ENCODE results near the gene PHF1. TPM values are rescaled to one million over a fixed set of nuclear protein-coding genes. Genes with fewer than 3 reads are reported as not detected.
"Not testable (repeated sequence)": the region's sequence is repeated elsewhere in the genome, so short reads cannot be mapped to it uniquely, and the experiment has no call there.

Gene PHF1
- total RNA-seq (100 to 1,000 TPM; 213 to 223 TPM), polyA plus RNA-seq (10 to 100 TPM; 44.3 to 71.4 (median 45.3) TPM), total RNA-seq (42.9 to 498 (median 187) reads per million in 6 experiments)

DNA sequence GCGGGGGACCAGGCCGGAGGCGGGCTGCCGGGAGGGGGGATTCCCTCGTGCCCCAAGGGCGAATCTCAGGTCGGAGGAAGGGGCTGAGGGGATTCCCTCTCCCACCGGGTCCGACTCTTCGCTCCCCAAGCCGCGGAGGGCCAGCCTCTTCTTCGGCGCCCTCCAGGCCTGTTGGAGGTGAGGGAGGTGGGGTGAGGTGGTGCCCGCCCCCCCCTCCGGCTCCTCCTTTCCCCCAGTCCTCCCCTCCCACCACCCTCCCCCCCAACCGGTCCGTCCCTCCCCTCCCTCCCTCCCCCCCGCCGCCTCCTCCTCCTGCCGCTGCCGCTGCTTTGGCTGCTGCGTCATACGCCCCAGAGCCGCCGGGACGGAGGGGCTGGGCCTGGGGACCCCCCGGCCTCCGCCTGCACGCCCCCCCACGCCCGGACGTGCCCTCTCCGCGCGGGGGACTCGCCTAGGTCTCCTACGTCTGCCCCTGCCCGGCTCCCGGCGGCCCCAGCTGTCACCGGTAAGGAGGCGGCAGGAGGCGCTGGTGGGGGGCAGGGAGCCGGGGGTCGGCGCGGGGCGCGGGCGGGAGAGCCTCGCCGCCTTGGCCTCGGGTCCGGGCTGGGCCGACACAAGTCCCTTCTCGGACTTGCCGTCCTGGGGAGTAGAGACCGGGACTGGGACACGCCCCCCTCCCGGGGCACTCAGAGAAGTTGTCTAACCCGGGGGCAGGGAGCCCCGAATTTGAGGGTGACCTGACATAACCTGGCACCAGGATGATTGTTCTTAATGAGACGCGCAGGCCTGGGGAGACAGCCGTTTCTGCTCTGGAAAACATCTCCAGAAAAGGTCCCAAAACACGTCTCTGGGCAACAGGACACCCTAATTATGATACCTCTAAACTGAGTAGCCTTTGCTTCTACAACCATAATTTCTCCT lies at the start of gene PHF1:
TSS of gene PHF1 (plus strand) at position 304 of the 921 bp plus-strand sequence. CDS start 1,250 bp downstream, outside the sequence.
- peak within 1 kb of the TSS; percentile 80 to 99 (median 98) for H3K27ac Mint-ChIP-seq
- DNase-seq (peak in 6 of 10 donors; percentile 69 to 91 (median 86)), ATAC-seq (peak; percentile 62 to 66)
- H3K4me3 Mint-ChIP-seq: peak within 1 kb of the TSS; percentile 84 to 96 (median 90)
- peaks cover 26 to 61% (median 50%) of the 10 kb centered on the region in 4 donors for H3K4me1 Mint-ChIP-seq
- H3K27me3 Mint-ChIP-seq: no peaks in the 10 kb centered on the region
- peaks cover 0 to 41% (median 10%) of the 10 kb centered on the region in 3 donors for H3K36me3 Mint-ChIP-seq
- POLR2A ChIA-PET: interaction anchor here (0.6 to 5.2 kb wide), 17 partner anchors 8 to 725 kb away, joined by 3 to 49 read pairs (median 5); partner anchors contain the start of genes B3GALT4, CUTA, RPS18 and SYNGAP1
- H3K9me3 Mint-ChIP-seq: no peaks in the 10 kb centered on the region

DNA sequence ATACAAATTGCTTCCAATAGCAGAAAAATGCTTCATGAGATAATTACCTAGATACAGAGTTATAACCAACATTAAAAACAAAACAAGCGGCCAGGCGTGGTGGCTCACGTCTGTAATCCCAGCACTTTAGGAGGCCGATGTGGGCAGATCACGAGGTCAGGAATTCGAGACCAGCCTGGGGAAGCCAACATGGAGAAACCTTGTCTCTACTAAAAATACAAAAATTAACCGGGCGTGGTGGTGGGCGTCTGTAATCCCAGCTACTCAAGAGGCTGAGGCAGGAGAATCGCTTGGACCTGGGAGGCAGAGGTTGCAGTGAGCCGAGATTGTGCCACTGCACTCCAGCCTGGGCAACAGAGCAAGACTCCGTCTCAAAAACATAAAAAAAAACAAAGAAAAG lies 47.3 kb upstream of the PHF1 start:
- H3K4me1 Mint-ChIP-seq, H3K9me3 Mint-ChIP-seq: not testable (repeated sequence)
- POLR2A ChIA-PET: interaction anchor here (0.6 kb wide), 1 partner anchor 20 kb away, joined by 3 read pairs; no protein-coding TSS in a partner anchor

DNA sequence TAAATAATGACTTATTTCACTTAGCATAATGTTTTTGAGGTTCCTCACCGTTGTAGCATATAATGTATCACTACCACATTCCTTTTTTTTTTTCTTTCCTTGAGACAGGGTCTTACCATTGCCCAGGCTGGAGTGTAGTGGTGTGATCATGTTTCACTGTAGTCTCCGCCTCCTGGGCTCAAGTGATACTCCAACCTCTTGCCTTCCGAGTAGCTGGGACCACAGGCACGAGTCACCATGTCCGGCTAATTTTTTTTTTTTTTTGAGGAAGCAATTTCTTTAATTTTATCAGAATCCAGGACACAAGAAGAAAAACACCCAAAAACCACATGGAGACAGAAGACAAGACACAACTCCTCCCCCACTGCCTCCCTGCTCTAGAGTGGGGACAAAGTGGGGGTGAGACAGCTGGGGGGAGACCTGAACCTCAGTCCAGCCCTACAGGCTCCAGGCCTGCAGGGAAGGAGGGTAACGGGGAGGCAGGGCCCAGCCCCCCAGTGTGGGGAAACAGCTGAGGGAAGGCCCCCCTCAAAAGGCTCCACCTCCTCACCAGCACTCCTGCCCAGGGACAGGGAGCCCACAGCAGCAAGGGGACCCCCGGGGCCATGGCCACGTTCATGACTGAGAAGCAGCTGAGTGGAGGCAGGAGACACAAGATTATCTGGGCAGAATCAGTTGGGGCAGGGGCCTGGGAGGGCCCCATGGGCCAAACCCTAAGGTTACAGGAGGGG lies 46.2 kb upstream of the PHF1 start:
- H3K27ac Mint-ChIP-seq, DNase-seq, H3K9me3 Mint-ChIP-seq, ATAC-seq, H3K36me3 Mint-ChIP-seq, H3K27me3 Mint-ChIP-seq, H3K4me3 Mint-ChIP-seq, H3K4me1 Mint-ChIP-seq: not testable (repeated sequence)
- POLR2A ChIA-PET: interaction anchor here (0.6 to 0.7 kb wide), 2 partner anchors 10 to 57 kb away, joined by 3 to 5 read pairs; no protein-coding TSS in a partner anchor

More for the DNA sequence above, 47.3 kb upstream of the PHF1 start:
- H3K4me3 Mint-ChIP-seq, H3K27me3 Mint-ChIP-seq, H3K36me3 Mint-ChIP-seq, DNase-seq, ATAC-seq: not testable (repeated sequence)
- peak overlapping the region in 1 of 10 donors; percentile 19 for H3K27ac Mint-ChIP-seq

DNA sequence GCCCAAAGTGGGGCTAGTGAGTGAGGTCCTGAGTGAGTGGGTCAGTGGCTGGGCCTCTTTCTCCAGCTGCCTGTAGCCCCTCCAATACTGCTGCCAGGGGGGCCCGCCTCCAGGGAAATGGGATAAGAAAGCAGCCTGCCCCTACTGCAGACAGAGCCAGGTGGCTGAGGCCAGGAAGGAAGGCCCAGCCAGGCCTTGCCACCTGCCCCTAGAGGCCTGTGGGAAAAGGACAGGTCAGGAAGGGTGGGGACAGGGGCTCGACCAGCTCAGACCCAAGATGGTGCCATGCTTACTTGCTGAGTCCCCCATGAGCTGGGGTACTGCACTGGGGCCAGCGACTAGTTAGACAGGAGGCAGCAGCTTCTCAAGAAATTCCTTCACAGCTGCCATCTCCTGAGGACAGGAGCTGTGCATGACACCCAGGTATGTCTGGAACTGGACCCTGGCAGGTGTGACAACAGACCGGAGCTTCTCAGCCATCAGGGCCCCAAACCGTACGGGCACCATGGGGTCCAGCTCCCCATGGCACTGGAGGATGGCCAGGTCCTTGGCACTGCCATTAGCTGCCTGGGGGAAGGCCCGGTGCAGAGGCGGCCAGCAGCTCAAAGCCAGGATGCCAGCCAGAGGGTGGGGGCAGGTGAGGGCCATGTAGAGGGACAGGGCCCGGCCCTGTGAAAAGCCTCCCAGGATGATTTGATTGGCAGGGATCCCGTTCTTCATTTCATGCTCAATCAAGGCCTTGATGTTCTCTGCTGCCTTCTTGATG lies 45.4 kb upstream of the PHF1 start:
- H3K4me3 Mint-ChIP-seq, ATAC-seq, DNase-seq, H3K4me1 Mint-ChIP-seq, H3K27ac Mint-ChIP-seq, H3K36me3 Mint-ChIP-seq, H3K27me3 Mint-ChIP-seq, H3K9me3 Mint-ChIP-seq, POLR2A ChIA-PET: not testable (repeated sequence)

DNA sequence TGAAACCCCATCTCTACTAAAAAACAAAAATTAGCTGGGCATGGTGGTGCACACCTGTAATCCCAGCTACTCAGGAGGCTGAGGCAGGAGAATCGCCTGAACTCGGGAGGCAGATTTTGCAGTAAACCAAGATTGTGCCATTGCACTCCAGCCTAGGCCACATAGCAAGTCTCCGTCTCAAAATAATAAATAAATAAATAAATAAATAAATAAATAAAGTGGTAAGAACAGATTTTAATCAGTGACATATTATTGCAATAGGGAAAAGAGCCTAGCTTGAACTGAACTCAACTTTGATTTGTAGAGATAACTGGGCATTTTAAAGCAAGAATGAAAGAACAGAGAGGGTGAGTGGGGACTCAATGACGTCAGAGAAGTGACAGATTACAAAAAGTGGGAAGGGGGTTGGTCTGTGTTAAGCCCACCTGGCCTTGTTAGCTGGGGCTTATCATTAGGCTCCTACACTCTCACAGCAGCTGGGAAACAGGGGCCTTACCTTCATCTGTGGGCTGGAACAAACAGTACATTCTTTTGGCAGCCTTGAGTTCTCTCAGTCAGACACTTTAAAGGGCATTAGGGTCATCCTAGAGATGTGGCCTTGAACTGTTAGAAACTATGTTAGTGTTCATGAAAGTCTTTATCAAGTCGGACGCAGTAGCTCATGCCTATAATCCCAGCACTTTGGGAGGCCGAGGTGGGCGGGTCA lies 43.7 kb upstream of the PHF1 start:
- POLR2A ChIA-PET: interaction anchor here (0.6 to 0.8 kb wide), 3 partner anchors 9 to 195 kb away, joined by 3 to 5 read pairs (median 3); no protein-coding TSS in a partner anchor
- Mint-ChIP-seq H3K9me3 (no peaks in the 10 kb centered on the region), H3K27me3 (no peaks in the 10 kb centered on the region), H3K4me1 (peaks cover 0 to 1% (median 0%) of the 10 kb centered on the region in 4 donors), H3K4me3 (no peak overlapping the region), H3K36me3 (no peaks in the 10 kb centered on the region), H3K27ac (no peak overlapping the region)
- DNase-seq: no peak
- ATAC-seq: no peak

DNA sequence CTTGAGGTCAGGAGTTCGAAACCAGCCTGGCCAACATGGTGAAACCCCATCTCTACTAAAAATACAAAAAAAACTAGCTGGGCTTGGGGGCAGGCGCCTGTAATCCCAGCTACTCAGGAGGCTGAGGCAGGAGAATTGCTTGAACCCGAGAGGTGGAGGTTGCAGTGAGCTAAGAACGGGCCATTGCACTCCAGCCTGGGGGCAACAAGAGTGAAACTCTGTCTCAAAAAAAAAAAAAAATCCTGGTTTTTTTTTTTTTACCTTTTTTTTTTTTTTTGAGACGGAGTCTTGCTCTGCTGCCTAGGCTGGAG lies 43.1 kb upstream of the PHF1 start:
- not testable (repeated sequence) for H3K27ac Mint-ChIP-seq, DNase-seq, H3K4me1 Mint-ChIP-seq, H3K9me3 Mint-ChIP-seq, H3K4me3 Mint-ChIP-seq, ATAC-seq, H3K36me3 Mint-ChIP-seq, H3K27me3 Mint-ChIP-seq
- POLR2A ChIA-PET: interaction anchor here (0.7 kb wide), 1 partner anchor 8 kb away, joined by 3 read pairs; no protein-coding TSS in a partner anchor

DNA sequence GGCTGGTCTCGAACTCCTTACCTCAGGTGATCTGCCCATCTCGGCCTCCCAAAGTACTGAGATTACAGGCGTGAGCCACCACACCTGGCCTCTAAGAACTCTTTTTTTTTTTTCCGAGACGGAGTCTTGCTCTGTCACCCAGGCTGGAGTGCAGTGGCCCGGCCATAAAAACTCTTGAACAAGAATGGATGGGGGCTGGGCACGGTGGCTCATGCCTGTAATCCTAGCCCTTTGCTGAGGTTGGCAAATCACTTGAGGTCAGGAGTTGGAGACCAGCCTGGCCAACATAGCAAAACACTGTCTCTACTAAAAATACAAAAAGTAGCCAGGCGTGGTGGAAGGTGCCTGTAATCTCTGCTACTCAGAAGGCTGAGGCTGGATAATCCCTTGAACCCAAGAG lies 38.9 kb upstream of the PHF1 start:
- H3K4me1 Mint-ChIP-seq: peaks cover 3 to 22% (median 11%) of the 10 kb centered on the region in 4 donors
- DNase-seq, H3K27ac Mint-ChIP-seq, H3K4me3 Mint-ChIP-seq, H3K36me3 Mint-ChIP-seq, ATAC-seq, H3K9me3 Mint-ChIP-seq, POLR2A ChIA-PET, H3K27me3 Mint-ChIP-seq: not testable (repeated sequence)

DNA sequence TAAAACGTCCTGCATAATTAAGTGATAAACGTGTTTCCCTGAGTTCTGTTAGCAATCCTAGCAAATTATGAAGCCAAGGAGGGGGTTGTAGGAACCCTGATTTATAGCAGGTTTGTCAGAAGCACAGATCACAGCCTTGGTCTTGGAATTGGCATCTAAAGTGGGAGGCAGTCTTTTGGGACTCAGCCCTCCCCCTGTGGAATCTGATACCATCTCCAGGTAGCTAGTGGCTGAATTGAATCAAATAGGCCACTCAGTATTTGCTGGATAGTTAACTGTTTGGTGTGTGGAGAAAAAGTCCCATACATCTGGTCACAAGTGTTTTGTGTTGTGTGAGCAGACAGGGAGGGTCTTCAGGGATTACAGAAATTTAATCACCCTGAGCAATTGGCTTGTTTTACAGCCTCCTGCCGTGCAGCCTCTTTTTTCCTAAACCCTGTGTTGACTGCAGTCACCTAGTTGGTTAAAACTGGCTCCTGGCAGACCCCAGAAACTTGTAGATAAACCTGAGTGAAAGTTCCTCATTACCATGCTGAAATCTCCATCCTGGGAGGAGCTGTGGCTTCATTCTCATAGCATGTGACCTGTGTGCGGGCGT lies 38.2 kb upstream of the PHF1 start:
- H3K27me3 Mint-ChIP-seq: no peaks in the 10 kb centered on the region
- DNase-seq (no peak), ATAC-seq (no peak)
- peaks cover 3 to 22% (median 11%) of the 10 kb centered on the region in 4 donors for H3K4me1 Mint-ChIP-seq
- H3K27ac Mint-ChIP-seq: peak overlapping the region in 2 of 10 donors; percentile 43 to 44
- POLR2A ChIA-PET: no interaction called here
- H3K9me3 Mint-ChIP-seq: no peaks in the 10 kb centered on the region
- no peaks in the 10 kb centered on the region for H3K36me3 Mint-ChIP-seq
- H3K4me3 Mint-ChIP-seq: no peak overlapping the region

DNA sequence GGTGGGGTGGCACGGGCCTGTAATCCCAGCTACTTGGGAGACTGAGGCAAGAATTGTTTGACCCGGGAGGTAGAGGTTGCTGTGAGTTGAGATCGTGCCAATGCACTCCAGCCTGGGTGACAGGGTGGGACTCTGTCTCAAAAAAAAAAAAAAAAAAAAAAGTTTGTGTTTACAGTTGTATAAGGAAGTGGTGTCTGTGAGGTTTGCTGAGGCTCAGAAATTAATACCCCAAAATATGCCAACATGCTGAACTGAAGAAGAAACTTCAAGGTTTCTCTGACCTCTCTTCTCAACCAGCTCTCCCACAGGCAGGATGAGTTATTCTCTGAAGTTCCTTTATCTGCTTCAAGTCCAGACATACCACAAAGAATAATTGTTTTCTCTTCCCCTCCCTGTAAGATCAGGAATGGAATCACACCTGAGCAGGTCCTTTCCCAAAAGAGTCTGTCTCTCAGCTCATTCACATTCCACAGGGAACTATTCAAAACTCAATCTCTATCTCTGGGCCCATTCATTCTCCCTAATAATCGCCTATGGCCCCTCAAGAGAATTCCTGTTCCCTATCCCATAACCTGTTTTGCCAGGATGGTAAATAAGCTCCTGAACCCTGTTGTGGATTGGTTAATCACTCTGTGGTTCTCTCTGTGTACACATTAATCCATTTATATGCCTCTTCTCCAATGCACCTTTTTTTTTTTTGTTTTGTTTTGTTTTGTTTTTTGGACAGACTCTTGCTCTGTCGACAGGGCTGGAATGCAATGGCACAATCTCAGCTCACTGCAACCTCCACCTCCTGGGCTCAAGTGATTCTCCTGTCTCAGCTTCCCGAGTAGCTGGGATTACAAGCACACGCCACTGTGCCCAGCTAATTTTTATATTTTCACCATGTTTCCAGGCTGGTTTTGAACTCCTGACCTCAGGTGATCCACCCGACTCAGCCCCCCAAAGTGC lies 36.6 kb upstream of the PHF1 start:
- Mint-ChIP-seq H3K4me1 (peaks cover 3 to 22% (median 11%) of the 10 kb centered on the region in 4 donors), H3K4me3 (peak overlapping the region in 1 of 10 donors; percentile 52), H3K27me3 (no peaks in the 10 kb centered on the region), H3K9me3 (no peaks in the 10 kb centered on the region), H3K27ac (peak overlapping the region in 9 of 10 donors; percentile 15 to 80 (median 69)), H3K36me3 (no peaks in the 10 kb centered on the region)
- no peak for ATAC-seq
- peak in 1 of 10 donors; percentile 9 for DNase-seq
- POLR2A ChIA-PET: interaction anchor here (0.6 to 1.4 kb wide), 3 partner anchors 11 to 31 kb away, joined by 3 to 4 read pairs (median 3); no protein-coding TSS in a partner anchor

DNA sequence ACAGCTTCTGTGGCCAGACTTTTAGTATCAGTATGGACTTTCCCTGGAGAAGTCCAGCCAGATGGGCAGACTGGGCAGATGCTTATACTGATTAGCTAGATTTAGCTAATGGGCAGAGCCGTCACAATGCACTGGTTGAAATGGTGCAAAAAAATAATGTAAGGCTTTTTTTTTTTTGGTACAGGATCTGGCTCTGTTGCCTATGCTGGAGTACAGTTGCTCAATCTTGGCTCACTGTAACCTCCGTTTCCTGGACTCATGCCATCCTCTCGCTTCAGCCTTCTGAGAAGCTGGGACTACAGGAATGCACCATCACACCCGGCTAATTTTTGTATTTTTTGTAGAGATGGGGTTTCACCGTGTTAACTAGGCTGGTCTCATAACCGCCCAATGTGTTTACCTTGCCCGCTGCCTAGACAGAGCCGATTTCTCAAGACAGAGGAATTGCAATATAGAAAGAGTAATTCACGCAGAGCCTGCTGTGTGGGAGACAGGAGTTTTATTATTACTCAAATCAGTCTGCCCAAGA lies 35.6 kb upstream of the PHF1 start:
- Mint-ChIP-seq H3K27me3 (no peaks in the 10 kb centered on the region), H3K4me3 (no peak overlapping the region), H3K27ac (peak overlapping the region in 7 of 10 donors; percentile 11 to 72 (median 53)), H3K4me1 (peaks cover 3 to 22% (median 11%) of the 10 kb centered on the region in 4 donors), H3K36me3 (no peaks in the 10 kb centered on the region), H3K9me3 (no peaks in the 10 kb centered on the region)
- ATAC-seq: no peak
- DNase-seq: no peak
- POLR2A ChIA-PET: interaction anchor here (0.6 to 1.4 kb wide), 3 partner anchors 8 to 32 kb away, joined by 3 to 4 read pairs (median 3); no protein-coding TSS in a partner anchor
